Measurements from ENCODE around the gene DPF1.
"Not testable (repeated sequence)": the region's sequence is repeated elsewhere in the genome, so short reads cannot be mapped to it uniquely, and the experiment has no call there.

Gene DPF1

DNA sequence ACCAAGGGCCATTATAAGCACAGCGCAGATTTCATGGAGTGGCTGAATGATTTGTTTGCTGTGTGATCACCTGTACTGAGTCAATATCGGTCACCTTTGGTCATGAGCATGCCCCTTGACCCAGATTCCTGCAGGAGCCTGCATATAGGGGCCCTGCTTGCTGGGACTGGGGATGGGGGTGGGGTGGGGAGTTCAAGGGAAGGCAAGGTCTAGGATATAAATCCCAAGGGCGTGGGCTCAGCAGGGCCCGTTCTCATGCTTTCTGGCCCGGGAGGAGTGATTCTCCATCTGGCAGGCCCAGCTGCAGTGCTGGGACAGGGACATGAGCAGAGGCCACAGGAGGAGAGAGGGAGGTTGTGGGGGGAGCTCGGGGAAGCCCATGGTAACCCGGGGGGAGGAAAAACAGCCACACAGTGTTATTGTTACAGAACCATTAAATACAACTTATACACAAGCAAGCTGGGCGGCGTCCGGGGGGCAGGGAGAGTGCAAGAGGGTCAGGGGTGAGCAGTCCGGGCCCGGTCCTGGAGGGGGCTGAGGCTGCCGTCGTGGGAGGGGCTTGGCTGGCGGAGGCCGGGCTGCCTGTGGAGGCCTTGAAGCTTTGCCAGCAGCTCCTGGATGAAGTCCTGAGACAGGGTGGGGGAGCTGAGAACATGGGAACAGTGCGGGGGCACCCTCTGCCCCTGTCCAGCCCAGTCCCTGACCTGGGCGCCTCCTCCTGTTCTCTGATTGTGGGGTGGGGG, 27.0 kb upstream of the DPF1 start:
- no peak for DNase-seq (ENCODE audit: low read depth, low spot score)

- DNase-seq (ENCODE audit: low read depth, low spot score), result no peak
Measured at GRCh38 chr19:38250428-38250820, 26.4 kb upstream of the DPF1 start.

- DNase-seq (ENCODE audit: low read depth, low spot score), result no peak
Measured at GRCh38 chr19:38248421-38248820, 24.4 kb upstream of the DPF1 start.

GRCh38 chr19:38247734-38248268, 23.8 kb upstream of the DPF1 start:
- no peak for DNase-seq (ENCODE audit: low read depth, low spot score)

DNA sequence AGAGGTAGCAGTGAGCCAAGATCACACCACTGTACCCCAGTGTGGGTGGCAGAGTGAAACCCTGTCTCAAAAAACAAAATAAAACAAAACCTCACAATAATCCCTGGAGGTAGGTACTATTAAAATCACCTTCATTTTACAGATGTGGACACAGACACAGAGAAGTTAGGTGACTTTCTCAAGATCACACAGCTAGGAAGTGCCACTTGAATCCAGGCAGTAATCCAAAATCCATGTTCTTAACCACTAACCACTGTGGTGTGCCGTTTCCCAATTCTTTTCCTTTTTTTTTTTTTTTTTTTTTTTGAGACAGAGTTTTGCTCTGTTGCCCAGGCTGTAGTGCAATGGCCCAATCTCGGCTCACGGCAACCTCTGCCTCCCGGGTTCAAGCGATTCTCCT, 23.1 kb upstream of the DPF1 start:
- DNase-seq (ENCODE audit: low read depth, low spot score), result no peak

DNA sequence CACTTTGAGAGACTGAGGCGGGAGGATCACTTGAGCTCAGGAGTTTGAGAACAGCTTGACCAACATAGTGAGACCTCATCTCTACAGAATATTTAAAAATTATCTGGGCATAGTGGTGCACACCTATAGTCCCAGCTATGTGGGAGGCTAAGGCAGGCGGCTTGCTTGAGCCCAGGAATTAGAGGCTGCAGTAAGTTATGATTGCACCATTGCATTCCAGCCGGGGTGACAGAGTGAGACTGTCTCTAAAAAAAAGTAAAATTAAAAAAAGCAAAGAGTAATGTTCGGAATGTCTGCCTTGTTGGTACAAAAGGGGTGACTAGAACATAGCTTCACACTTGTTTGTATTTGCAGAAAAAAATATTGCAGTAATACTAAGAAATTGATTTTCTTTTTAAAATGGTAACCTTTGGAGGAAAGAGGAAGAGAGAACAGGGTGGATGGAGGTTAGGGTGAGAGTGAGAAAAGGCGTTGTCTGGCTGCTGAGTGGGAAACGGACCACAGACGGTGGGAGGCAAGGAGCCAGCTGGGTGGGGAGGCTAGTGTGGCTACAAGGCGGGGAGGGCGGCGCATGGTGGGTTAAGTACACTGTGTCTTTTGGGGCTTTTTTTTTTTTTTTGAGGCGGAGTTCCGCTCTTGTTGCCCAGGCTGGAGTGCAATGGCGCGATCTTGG, 21.9 kb upstream of the DPF1 start:
- DNase-seq (ENCODE audit: low read depth, low spot score), result no peak

DNA sequence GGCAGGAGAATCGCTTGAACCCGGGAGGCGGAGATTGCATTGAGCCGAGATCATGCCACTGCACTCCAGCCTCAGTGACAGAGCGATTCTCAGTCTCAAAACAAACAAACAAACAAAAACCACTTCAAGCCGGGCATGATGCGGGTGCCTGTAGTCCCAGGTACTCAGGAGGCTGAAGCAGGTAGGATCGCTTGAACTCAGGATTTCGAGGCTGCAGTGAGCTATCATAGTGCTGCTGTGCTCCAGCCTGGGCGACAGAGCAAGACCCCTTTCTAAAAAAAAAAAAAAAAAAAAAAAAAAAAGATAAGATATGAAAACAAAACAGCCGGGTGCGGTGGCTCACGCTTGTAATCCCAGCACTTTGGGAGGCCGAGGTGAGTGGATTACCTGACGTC, 19.3 kb upstream of the DPF1 start:
- no peak for DNase-seq (ENCODE audit: low read depth, low spot score)

DNA sequence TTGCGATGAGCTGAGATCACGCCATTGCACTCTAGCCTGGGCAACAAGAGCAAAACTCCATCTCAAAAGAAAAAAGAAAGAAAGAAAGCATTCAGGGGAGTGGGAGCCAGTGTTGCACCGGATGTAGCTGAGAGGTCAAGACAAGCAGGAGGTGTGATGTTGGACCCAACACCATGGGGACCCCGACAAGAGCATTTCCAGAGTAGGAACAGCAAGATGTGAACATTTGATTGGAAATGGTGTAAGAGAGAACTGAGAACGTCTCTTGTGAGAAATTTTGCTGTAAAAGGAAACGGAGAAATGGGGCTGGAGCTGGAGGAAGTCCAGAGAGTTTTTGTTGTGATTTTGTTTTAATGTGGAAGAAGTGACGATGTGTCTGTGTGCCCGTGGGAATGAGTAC, 15.8 kb upstream of the DPF1 start:
- DNase-seq (ENCODE audit: low read depth, low spot score), result no peak

GRCh38 chr19:38234615-38235014, 10.6 kb upstream of the DPF1 start:
- DNase-seq (ENCODE audit: low read depth, low spot score), result no peak

DNA sequence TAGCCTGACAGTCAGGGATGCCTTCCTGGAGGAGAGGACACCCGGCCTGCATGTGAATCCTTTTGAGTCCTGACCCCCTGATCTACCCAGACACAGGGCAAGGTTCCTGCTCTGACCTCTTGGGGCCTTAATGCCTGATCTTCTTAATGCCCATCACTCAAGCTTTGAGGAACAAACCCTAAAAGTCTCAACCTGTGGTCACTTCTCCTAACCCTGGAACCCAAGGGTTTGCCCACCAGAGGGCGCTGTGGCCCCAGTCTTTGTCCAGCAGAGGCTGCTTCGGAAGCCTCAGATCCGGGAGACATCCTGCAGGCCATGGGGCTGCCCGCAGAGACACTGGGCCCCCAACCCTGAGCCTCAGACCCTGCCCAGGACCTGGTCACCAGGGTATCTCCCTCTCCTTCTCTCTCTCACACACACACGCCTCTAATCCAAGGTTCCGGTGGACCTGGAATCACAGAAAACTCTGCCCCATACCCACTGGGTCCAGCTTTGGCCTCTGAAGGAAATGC, 9.8 kb upstream of the DPF1 start:
- DNase-seq (ENCODE audit: low read depth, low spot score), result no peak

DNA sequence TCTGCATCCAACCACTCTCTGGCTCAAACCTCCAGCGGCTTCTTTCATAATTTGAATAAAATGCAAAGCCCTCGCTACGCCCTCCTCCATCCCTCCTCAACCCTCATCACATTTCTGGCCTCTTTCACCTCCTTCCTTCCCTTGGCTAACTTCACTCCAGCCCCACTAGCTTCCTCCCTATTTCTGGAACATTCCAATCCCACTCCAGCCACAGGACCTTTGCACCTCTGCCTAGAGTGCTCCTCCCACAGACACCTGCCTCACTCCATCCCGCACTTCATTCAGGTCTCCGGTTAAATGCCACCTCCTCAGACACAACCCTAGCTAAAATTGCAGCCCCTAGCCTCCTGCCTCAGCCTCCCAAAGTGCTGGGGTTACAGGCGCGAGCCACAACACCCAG, 7.9 kb upstream of the DPF1 start:
- no peak for DNase-seq (ENCODE audit: low read depth, low spot score)

GRCh38 chr19:38230506-38231133, 6.6 kb upstream of the DPF1 start:
- not testable (repeated sequence) for DNase-seq (ENCODE audit: low read depth, low spot score)

GRCh38 chr19:38229585-38230073, 5.6 kb upstream of the DPF1 start:
- no peak for DNase-seq (ENCODE audit: low read depth, low spot score)

GRCh38 chr19:38228491-38229439, 4.7 kb upstream of the DPF1 start:
- no peak for DNase-seq (ENCODE audit: low read depth, low spot score)

DNA sequence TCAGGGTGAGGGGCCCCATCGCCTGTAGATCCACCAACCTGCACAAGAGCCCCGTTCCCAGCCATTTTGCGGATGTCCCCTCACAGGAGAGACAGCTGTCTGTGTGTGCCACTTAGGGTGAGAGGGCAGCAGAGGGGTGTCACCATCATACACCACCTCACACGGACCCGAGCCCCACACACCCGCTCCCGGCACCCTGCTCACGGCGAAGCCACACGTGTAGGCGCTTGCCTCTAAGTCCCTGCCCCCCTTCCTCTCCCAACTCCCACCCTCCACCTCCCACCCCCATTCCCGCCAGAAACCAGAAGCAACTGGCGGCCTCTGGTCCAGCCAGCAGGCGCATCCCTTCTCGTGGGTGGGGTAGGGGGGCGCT, 4.0 kb upstream of the DPF1 start:
- DNase-seq (ENCODE audit: low read depth, low spot score), result no peak

DNA sequence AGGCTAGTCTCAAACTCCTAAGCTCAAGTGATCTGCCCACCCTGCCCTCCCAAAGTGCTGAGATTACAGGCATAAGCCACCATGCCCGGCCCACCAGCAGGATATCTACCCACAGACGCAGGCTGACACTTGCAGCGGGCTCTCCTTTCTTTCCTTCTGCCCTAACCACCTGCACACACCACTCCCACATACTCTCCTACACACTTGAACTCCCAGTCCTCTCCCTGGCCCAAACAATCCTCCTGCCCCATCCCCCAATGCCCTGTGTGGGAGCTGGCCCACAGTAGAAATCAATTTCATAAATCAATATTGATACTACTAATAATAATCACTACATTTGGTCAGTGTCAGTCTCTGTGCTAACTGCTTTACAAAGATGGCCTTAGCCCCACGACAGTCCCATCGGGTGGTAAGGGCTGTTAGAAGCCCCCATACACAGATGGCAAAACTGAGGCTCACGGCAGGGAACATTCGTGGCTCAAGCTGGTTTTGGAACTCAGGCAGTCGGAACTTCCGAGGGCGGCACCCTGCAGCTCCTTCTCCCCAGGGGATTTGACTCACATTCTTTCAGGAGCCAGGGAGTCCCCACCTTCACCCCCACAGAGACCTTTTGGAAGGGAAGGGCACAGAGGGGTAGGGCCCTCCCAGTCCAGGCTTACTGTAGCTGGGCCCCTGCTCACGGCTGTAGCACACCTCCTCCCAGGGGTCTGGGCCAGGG, 3.4 kb upstream of the DPF1 start:
- no peak for DNase-seq (ENCODE audit: low read depth, low spot score)

GRCh38 chr19:38224863-38225218, 819 bp upstream of the DPF1 start:
- DNase-seq (ENCODE audit: low read depth, low spot score), result not testable (repeated sequence)

DNA sequence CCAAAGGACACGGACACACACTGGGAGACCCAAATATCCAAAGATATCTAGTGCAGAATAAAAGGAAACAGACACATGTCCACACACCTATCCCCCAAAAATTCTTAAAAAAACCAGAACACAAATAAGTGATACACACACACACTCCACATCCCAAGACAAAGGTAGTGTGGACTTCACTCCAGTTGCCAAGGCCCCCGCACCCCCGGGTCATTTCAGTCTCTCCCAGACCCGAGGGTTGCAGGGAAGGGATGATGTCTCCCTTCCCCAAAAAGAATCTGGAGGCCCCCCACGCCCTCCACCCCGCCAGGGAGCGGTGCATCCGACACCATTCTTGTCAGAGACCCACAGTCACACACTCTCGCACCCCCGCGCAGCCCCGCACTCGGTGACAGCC, 407 bp downstream of the DPF1 start:
- no peak for DNase-seq (ENCODE audit: low read depth, low spot score)

DNA sequence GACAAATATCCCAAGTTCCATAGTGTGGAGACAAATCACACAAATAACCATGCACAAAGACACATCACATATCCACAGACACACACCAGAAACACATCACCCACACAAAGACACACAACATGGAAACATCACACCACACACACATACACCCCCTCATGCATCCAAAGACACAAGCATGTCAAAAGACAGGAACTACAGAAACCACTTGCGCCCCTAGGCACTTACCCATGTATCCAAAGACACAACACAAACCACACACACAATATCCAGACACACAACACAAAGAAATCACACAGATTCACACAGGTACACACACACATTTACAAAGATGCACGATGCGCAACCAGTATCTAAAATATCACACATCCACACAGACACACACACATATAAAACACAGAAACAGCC, 901 bp downstream of the DPF1 start:
- no peak for DNase-seq (ENCODE audit: low read depth, low spot score)

- no peak for DNase-seq (ENCODE audit: low read depth, low spot score)
Measured at GRCh38 chr19:38221919-38222830, 1.8 kb downstream of the DPF1 start.
